A549 treated with Hydrocortisone at 1 μM for 4 hours (cell line): ENCODE results near the gene WDR93. TPM values are rescaled to one million over a fixed set of nuclear protein-coding genes. Genes with fewer than 3 reads are reported as not detected.

Experiments used
- total RNA-seq: library from RNA; stranded (reverse); fragments of 200-300 nt; extraction: Qiagen RNA extraction; gene quantifications from 5 replicates; pipeline ENCODE4 v1.2.3, GENCODE V29; 2022

The WDR93 gene
- total RNA-seq: 0.10 to 0.24 TPM (median 0.16 TPM) in 5 replicates

GRCh38 chr15:89690276-89691218 lies at the start of gene WDR93, which contains the start of gene PEX11A:
WDR93 (plus strand) TSS chr15:89690811; CDS start chr15:89701747, 10,936 bp downstream.
PEX11A (minus strand) TSS chr15:89690754; CDS start chr15:89690632, 122 bp downstream.

DNA sequence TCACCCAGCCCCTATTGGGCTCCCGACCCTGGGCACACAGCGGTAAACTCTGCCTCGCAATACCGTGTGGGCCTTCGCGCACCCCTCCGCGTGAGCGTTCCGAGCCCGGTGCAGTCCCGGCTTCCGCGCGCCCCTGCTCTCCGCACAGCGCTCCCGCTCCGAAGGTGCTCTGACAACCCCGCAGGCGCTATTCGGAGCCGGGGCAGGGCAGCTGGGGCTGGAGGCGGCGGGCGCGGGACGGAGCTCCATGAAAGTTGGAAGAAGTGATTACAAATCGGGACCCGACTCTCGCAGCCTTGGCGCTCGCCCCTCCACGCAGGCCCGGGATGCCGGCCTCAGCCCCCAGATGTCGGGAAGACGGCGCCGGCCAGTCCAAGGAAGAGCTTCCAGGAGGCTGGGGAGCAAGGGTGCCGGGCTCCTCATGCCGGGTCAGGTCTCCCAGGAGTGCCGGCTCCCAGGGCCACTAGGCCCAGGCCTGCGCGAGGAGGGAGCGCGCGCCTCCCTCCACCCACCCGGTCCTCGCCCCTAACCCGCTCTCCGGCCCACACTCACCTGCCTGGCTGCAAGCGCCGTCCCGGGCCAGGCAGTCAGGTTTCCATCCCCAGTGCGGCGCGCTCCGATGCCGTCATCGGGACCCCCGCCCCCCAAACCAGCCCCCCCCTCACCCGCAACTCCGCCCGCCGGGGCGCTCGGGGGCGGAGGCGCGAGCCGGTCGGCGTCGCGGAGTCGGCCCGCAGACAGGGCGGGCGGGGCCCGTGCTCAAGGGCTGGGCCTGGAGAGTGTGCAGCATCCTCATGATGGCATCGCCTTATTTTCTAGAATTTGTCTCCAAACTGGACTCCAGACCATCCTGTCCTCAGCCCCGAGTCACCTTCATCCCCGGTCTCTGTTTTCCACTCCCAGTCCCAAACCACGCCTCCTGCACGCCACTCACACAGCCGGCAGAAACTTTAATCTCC lies 35.5 kb upstream of the WDR93 start, which contains the start of gene KIF7:
TSS of gene KIF7 (minus strand) at position 621 of the 959 bp plus-strand sequence. CDS start 2,537 bp downstream, outside the sequence.

DNA sequence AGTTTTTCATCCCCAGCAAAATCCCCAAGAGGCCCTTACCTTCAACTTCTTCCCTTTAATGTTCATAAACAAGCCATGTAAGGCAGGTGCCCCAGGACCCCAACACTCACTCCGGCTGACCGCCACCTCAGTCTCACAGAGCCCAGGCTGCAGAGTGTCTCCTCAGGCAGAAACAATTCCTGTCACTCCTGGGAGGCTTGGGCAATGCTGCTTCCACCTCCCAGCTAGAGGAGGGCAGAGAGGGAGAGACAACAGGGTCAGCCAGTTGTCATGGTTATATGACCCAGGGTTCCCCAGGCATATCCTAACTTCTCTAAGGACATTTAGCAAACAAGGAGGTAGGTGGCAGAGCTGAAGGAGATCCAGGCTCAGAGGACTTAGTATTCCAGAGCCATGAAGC lies 11.4 kb upstream of the WDR93 start, which contains the start of gene PLIN1:
TSS of gene PLIN1 (minus strand) at position 156 of the 400 bp plus-strand sequence. CDS start 1,878 bp downstream, outside the sequence.

DNA sequence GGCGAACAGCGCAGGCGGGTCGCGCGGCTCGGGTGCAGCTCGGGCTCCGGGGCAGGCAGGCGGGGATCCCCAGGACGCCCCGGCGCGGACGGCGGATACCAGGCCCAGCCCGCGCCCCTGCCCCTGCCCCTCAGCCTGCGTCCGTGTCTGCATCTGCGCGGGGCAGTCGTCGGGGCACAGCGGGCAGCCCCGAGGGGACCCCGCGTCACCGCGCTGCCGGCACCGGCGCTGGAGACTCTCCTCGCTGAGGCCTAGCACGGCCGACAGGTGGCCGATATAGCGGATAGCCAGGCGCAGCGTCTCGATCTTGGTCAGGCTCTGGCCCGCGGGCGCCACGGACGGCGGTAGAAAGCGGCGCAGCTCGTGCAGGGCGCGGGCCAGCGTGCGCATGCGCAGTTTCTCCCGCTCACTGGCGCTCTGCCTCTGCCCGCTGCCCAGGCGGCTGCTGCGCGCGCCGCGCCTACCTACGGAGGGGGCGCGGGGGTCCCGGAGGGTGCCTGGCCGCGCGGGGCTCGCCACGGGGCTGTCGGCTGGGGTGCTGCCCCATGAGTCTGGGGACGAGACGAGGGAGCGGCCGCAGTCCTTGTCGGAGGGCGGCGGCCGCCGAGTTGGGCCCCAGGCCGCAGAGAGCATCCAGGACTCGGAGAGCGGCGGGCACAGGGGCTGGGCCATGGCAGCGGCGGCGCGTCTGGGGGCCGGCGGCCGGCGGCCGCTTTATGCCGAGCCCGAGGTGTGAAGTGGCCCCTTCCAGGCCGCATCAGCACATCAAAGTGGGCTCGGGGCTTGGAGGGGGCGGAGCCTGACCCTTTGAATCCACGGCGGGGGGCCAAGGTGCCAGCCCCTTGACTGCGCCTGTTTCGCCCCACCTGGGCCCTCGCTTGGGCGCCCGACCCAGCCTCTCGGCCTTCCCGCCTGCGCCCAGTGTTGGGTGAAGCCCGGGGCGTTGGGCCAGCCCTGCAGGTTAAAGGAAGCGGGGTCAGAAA lies 60.2 kb downstream of the WDR93 start, which contains the start of gene MESP1:
TSS of gene MESP1 (minus strand) at position 690 of the 983 bp plus-strand sequence. CDS start at position 672, 18 bp downstream.

DNA sequence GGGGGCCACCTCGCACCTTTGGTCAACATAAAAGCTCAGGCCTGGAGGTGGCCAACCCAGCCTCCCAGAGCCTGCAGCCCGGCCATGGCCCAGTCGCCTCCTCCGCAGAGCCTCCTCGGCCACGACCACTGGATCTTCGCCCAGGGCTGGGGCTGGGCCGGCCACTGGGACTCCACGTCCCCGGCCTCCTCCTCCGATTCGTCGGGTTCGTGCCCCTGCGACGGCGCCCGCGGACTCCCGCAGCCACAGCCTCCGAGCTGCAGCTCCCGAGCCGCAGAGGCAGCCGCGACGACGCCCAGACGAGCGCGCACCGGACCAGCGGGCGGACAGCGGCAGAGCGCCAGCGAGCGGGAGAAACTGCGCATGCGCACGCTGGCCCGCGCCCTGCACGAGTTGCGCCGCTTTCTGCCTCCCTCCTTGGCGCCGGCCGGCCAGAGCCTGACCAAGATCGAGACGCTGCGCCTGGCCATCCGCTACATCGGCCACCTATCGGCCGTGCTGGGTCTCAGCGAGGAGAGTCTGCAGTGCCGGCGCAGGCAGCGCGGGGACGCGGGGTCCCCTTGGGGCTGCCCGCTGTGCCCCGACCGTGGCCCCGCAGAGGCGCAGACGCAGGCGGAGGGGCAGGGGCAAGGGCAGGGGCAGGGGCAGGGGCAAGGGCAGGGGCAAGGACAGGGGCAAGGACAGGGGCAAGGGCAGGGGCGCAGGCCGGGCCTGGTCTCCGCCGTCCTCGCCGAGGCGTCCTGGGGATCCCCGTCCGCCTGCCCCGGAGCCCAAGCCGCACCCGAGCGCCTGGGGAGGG lies 85.9 kb downstream of the WDR93 start, which contains the start of gene MESP2:
TSS of gene MESP2 (plus strand) at position 59 of the 799 bp plus-strand sequence. CDS start at position 85, 26 bp downstream.

Other genes starting within 250 kb of the WDR93 start
- gene RHCG, start 194.2 kb upstream of the WDR93 start, total RNA-seq: 41.3 to 50.1 TPM (median 43.6 TPM) in 5 replicates
- gene TICRR, start 115.3 kb upstream of the WDR93 start, total RNA-seq: 10.1 to 13.7 TPM (median 11.9 TPM) in 5 replicates
- 3.9 to 5.1 TPM (median 4.1 TPM) in 5 replicates for gene KIF7, start 35.3 kb upstream of the WDR93 start, total RNA-seq
- 0.05 to 0.15 TPM (median 0.12 TPM) in 4 of 5 replicates, not detected in the other for gene PLIN1, start 11.4 kb upstream of the WDR93 start, total RNA-seq
- gene PEX11A, start 57 bp upstream of the WDR93 start, total RNA-seq: 7.9 to 9.1 TPM (median 8.6 TPM) in 5 replicates
- 1.2 to 8.5 TPM (median 6.7 TPM) in 5 replicates for gene MESP1, start 60.4 kb downstream of the WDR93 start, total RNA-seq
- 0.24 to 0.84 TPM (median 0.48 TPM) in 5 replicates for gene MESP2, start 85.5 kb downstream of the WDR93 start, total RNA-seq
- gene ANPEP, start 124.0 kb downstream of the WDR93 start, total RNA-seq: 70.9 to 94.8 TPM (median 82.1 TPM) in 5 replicates
- 34.9 to 87.3 TPM (median 39.5 TPM) in 5 replicates for gene AP3S2, start 203.2 kb downstream of the WDR93 start, total RNA-seq
- gene ARPIN, start 222.1 kb downstream of the WDR93 start, total RNA-seq: 9.9 to 15.1 TPM (median 12.5 TPM) in 5 replicates